ENCODE data around the gene ATP1B3. TPM values are rescaled to one million over a fixed set of nuclear protein-coding genes. Genes with fewer than 3 reads are reported as not detected.
A peak's percentile ranks its signal among the peaks of the same experiment; 100 is the strongest.
"Not testable (repeated sequence)": the region's sequence is repeated elsewhere in the genome, so short reads cannot be mapped to it uniquely, and the experiment has no call there.

Gene ATP1B3
- total RNA-seq, 2 donors from 2014 or later = 37.3 to 70.4 TPM

GRCh38 chr3:141949399-141949798, 73.0 kb downstream of the ATP1B3 start:
- Mint-ChIP-seq H3K4me1 (no peaks in the 10 kb centered on the region), H3K27me3 (no peaks in the 10 kb centered on the region), H3K27ac (no peak overlapping the region), H3K36me3 (ENCODE audit: low read depth) (peaks cover 2% of the 10 kb centered on the region), H3K4me3 (no peak overlapping the region)
- ATAC-seq (no peak), DNase-seq (no peak)
- no peaks in the 10 kb centered on the region for H3K9me3 ChIP-seq (ENCODE audit: control insufficient read depth, low read length, poor library complexity, severe bottlenecking)

GRCh38 chr3:141949972-141950371, 73.5 kb downstream of the ATP1B3 start:
- Mint-ChIP-seq H3K27me3 (no peaks in the 10 kb centered on the region), H3K36me3 (ENCODE audit: low read depth) (peaks cover 2% of the 10 kb centered on the region), H3K27ac (no peak overlapping the region), H3K4me3 (no peak overlapping the region), H3K4me1 (peaks cover under 1% of the 10 kb centered on the region)
- DNase-seq = no peak
- no peak for ATAC-seq
- H3K9me3 ChIP-seq (ENCODE audit: control insufficient read depth, low read length, poor library complexity, severe bottlenecking) = no peaks in the 10 kb centered on the region

GRCh38 chr3:141950572-141951493, 74.4 kb downstream of the ATP1B3 start:
- no peak for ATAC-seq
- Mint-ChIP-seq H3K4me1 (peaks cover 5% of the 10 kb centered on the region), H3K27ac (no peak overlapping the region), H3K4me3 (no peak overlapping the region), H3K27me3 (no peaks in the 10 kb centered on the region), H3K36me3 (ENCODE audit: low read depth) (peaks cover 2% of the 10 kb centered on the region)
- DNase-seq = no peak
- no peaks in the 10 kb centered on the region for H3K9me3 ChIP-seq (ENCODE audit: control insufficient read depth, low read length, poor library complexity, severe bottlenecking)

GRCh38 chr3:141952611-141953010, 76.2 kb downstream of the ATP1B3 start:
- ATAC-seq (no peak), DNase-seq (no peak)
- Mint-ChIP-seq H3K4me1 (peaks cover 5% of the 10 kb centered on the region), H3K27me3 (no peaks in the 10 kb centered on the region), H3K27ac (peak overlapping the region; percentile 34), H3K36me3 (ENCODE audit: low read depth) (peaks cover 2% of the 10 kb centered on the region), H3K4me3 (no peak overlapping the region)
- H3K9me3 ChIP-seq (ENCODE audit: control insufficient read depth, low read length, poor library complexity, severe bottlenecking) = no peaks in the 10 kb centered on the region

GRCh38 chr3:141955175-141955574, 78.7 kb downstream of the ATP1B3 start:
- no peaks in the 10 kb centered on the region for H3K9me3 ChIP-seq (ENCODE audit: control insufficient read depth, low read length, poor library complexity, severe bottlenecking)
- Mint-ChIP-seq H3K36me3 (ENCODE audit: low read depth) (peaks cover 2% of the 10 kb centered on the region), H3K27me3 (no peaks in the 10 kb centered on the region), H3K4me3 (peak overlapping the region; percentile 41), H3K27ac (no peak overlapping the region), H3K4me1 (peaks cover 5% of the 10 kb centered on the region)
- DNase-seq = no peak
- ATAC-seq = no peak

- no peaks in the 10 kb centered on the region for H3K9me3 ChIP-seq (ENCODE audit: control insufficient read depth, low read length, poor library complexity, severe bottlenecking)
- no peak for ATAC-seq
- H3K27me3 Mint-ChIP-seq = no peaks in the 10 kb centered on the region
- no peak overlapping the region for H3K4me3 Mint-ChIP-seq
- H3K4me1 Mint-ChIP-seq = peaks cover 5% of the 10 kb centered on the region
- no peak for DNase-seq
- no peaks in the 10 kb centered on the region for H3K36me3 Mint-ChIP-seq (ENCODE audit: low read depth)
- no peak overlapping the region for H3K27ac Mint-ChIP-seq
Observed at GRCh38 chr3:141959589-141960554, 83.4 kb downstream of the ATP1B3 start.

- no peak overlapping the region for H3K27ac Mint-ChIP-seq
- no peaks in the 10 kb centered on the region for H3K36me3 Mint-ChIP-seq (ENCODE audit: low read depth)
- no peak overlapping the region for H3K4me3 Mint-ChIP-seq
- no peak for DNase-seq
- H3K4me1 Mint-ChIP-seq = peaks cover 2% of the 10 kb centered on the region
- H3K27me3 Mint-ChIP-seq = no peaks in the 10 kb centered on the region
- ATAC-seq = no peak
- no peaks in the 10 kb centered on the region for H3K9me3 ChIP-seq (ENCODE audit: control insufficient read depth, low read length, poor library complexity, severe bottlenecking)
Observed at GRCh38 chr3:141960731-141961130, 84.3 kb downstream of the ATP1B3 start.

GRCh38 chr3:141963301-141963700, 86.9 kb downstream of the ATP1B3 start:
- H3K27ac Mint-ChIP-seq = no peak overlapping the region
- no peaks in the 10 kb centered on the region for H3K27me3 Mint-ChIP-seq
- ATAC-seq (no peak), DNase-seq (no peak)
- H3K9me3 ChIP-seq (ENCODE audit: control insufficient read depth, low read length, poor library complexity, severe bottlenecking) = no peaks in the 10 kb centered on the region
- H3K4me3 Mint-ChIP-seq = no peak overlapping the region
- H3K36me3 Mint-ChIP-seq (ENCODE audit: low read depth) = no peaks in the 10 kb centered on the region
- peaks cover 2% of the 10 kb centered on the region for H3K4me1 Mint-ChIP-seq

- H3K36me3 Mint-ChIP-seq (ENCODE audit: low read depth) = no peaks in the 10 kb centered on the region
Observed at GRCh38 chr3:141965471-141965870, 89.0 kb downstream of the ATP1B3 start.

GRCh38 chr3:141969711-141970110, 93.3 kb downstream of the ATP1B3 start:
- DNase-seq (no peak), ATAC-seq (no peak)
- peaks cover 2% of the 10 kb centered on the region for H3K4me1 Mint-ChIP-seq
- no peak overlapping the region for H3K27ac Mint-ChIP-seq
- no peaks in the 10 kb centered on the region for H3K36me3 Mint-ChIP-seq (ENCODE audit: low read depth)
- H3K27me3 Mint-ChIP-seq = no peaks in the 10 kb centered on the region
- H3K9me3 ChIP-seq (ENCODE audit: control insufficient read depth, low read length, poor library complexity, severe bottlenecking) = no peaks in the 10 kb centered on the region
- H3K4me3 Mint-ChIP-seq = no peak overlapping the region

More at GRCh38 chr3:141965471-141965870, 89.0 kb downstream of the ATP1B3 start:
- peaks cover 2% of the 10 kb centered on the region for H3K4me1 Mint-ChIP-seq
- no peaks in the 10 kb centered on the region for H3K27me3 Mint-ChIP-seq
- ATAC-seq (no peak), DNase-seq (no peak)
- no peak overlapping the region for H3K4me3 Mint-ChIP-seq
- no peaks in the 10 kb centered on the region for H3K9me3 ChIP-seq (ENCODE audit: control insufficient read depth, low read length, poor library complexity, severe bottlenecking)
- no peak overlapping the region for H3K27ac Mint-ChIP-seq

GRCh38 chr3:141971571-141971970, 95.1 kb downstream of the ATP1B3 start:
- no peaks in the 10 kb centered on the region for H3K9me3 ChIP-seq (ENCODE audit: control insufficient read depth, low read length, poor library complexity, severe bottlenecking)
- no peaks in the 10 kb centered on the region for H3K27me3 Mint-ChIP-seq
- DNase-seq (no peak), ATAC-seq (no peak)
- H3K4me3 Mint-ChIP-seq = no peak overlapping the region
- no peak overlapping the region for H3K27ac Mint-ChIP-seq
- H3K36me3 Mint-ChIP-seq (ENCODE audit: low read depth) = peaks cover 4% of the 10 kb centered on the region
- H3K4me1 Mint-ChIP-seq = no peaks in the 10 kb centered on the region

- Mint-ChIP-seq H3K27me3 (no peaks in the 10 kb centered on the region), H3K4me3 (no peak overlapping the region), H3K36me3 (ENCODE audit: low read depth) (peaks cover 4% of the 10 kb centered on the region), H3K27ac (no peak overlapping the region), H3K4me1 (no peaks in the 10 kb centered on the region)
- no peak for ATAC-seq
- no peaks in the 10 kb centered on the region for H3K9me3 ChIP-seq (ENCODE audit: control insufficient read depth, low read length, poor library complexity, severe bottlenecking)
- DNase-seq = no peak
Observed at GRCh38 chr3:141972399-141972798, 96.0 kb downstream of the ATP1B3 start.

GRCh38 chr3:141974777-141975176, 98.3 kb downstream of the ATP1B3 start:
- ATAC-seq; H3K27me3 Mint-ChIP-seq; H3K9me3 ChIP-seq (ENCODE audit: control insufficient read depth, low read length, poor library complexity, severe bottlenecking); H3K36me3 Mint-ChIP-seq (ENCODE audit: low read depth); H3K4me3 Mint-ChIP-seq; DNase-seq; H3K4me1 Mint-ChIP-seq; H3K27ac Mint-ChIP-seq: not testable (repeated sequence)

Measured in T-helper 17 cell (primary cell).